HepG2 (cell line): ENCODE results near the gene SPTB. TPM values are rescaled to one million over a fixed set of nuclear protein-coding genes. Genes with fewer than 3 reads are reported as not detected.

Experiments used
- ATAC-seq: fragments of 200-7000 bp; cut with Tn5 transposase; 3 replicates; pipeline ENCODE4 v1.9.1; 2020; ENCODE audit warnings: mild to moderate bottlenecking, moderate library complexity
- BruUV-seq: library from RNA; stranded (reverse); fragments of 400-500 nt; replicated peaks from 2 replicates; lab custom pipeline; 2021; lab: Mats Ljungman, UMichigan
- CTCF ChIA-PET: fragments of 300-600 bp; formaldehyde crosslinking; extraction: SDS; loops from one replicate; lab custom pipeline; 2021; ENCODE audit warnings: low total read pairs, inconsistent platforms, low intra/inter-chr PET ratio; lab: Yijun Ruan, JAX
- POLR2A ChIA-PET: fragments of 350-600 bp; sonication (Branson Sonifier 250); formaldehyde crosslinking; loops from one replicate; lab custom pipeline; 2020; ENCODE audit warnings: antibody characterized with exemption, inconsistent platforms; lab: Yijun Ruan, JAX
- DNase-seq: peaks from one replicate; pipeline ENCODE4 v3.0.0-alpha.2; 2015; ENCODE audit warnings: low spot score
- FAIRE-seq: peaks from 3 replicates; lab custom pipeline; 2011; peaks lifted over from hg19 to GRCh38; lab: Jason Lieb, UNC
- H2AFZ ChIP-seq: one replicate; pipeline ENCODE4 v1.6.1; 2011; ENCODE audit warnings: low read length, inconsistent platforms
- H3K27ac ChIP-seq: fragments of 300-600 bp; 3 replicates; pipeline ENCODE4 v1.8.0; 2011; ENCODE audit warnings: mixed run types, mild to moderate bottlenecking, mixed read lengths, low read length, inconsistent platforms; ENCODE audit not compliant: insufficient read depth; ENCODE audit errors: extremely low read length
- H3K27me3 ChIP-seq, 2 experiments: fragments of 200-600 bp in 1 of 2; 2 replicates in 1 of 2; 3 replicates in 1 of 2; pipeline versions ENCODE4 v1.6.0 to v1.8.0; 2011; ENCODE audit warnings: low read length in 2 of 2, mild to moderate bottlenecking in 2 of 2, moderate library complexity in 2 of 2, inconsistent platforms in 1 of 2; ENCODE audit not compliant: insufficient read depth in 2 of 2, control insufficient read depth in 1 of 2
- H3K36me3 ChIP-seq, 2 experiments: fragments of 200-600 bp in 1 of 2; replicated peaks in 1 of 2; 2 replicates in 1 of 2; 3 replicates in 1 of 2; pipeline versions ENCODE4 v1.5.1 to v1.8.0; 2011; ENCODE audit warnings: low read length in 2 of 2, inconsistent platforms in 1 of 2; ENCODE audit not compliant: insufficient read depth in 2 of 2, control insufficient read depth in 1 of 2
- H3K4me1 ChIP-seq: 2 replicates; pipeline ENCODE4 v1.5.1; 2012; ENCODE audit warnings: low read length, inconsistent platforms; ENCODE audit not compliant: insufficient read depth
- H3K4me2 ChIP-seq: 2 replicates; pipeline ENCODE4 v1.6.0; 2011; ENCODE audit warnings: low read depth, low read length, inconsistent platforms
- H3K4me3 ChIP-seq, 3 experiments: fragments of 200-600 bp in 1 of 3; sonication (generic), shearing (Covaris generic) in 1 of 3; replicated peaks in 1 of 3; 2 replicates each; pipeline ENCODE4 v1.5.1; 2011 to 2016; ENCODE audit warnings: low read length in 3 of 3, inconsistent platforms in 2 of 3, low read depth in 2 of 3, mild to moderate bottlenecking in 2 of 3, control low read depth in 1 of 3, mixed read lengths in 1 of 3; ENCODE audit not compliant: insufficient read depth in 1 of 3
- H3K79me2 ChIP-seq: one replicate; pipeline ENCODE4 v1.6.1; 2011; ENCODE audit warnings: low read length, inconsistent platforms; ENCODE audit not compliant: insufficient read depth
- H3K9ac ChIP-seq: 2 replicates; pipeline ENCODE4 v1.6.0; 2011; ENCODE audit warnings: mild to moderate bottlenecking, low read depth, low read length, inconsistent platforms; ENCODE audit not compliant: insufficient read depth
- H3K9me3 ChIP-seq: 2 replicates; pipeline ENCODE4 v1.5.1; 2012; ENCODE audit warnings: mild to moderate bottlenecking, low read length
- H4K20me1 ChIP-seq: 2 replicates; pipeline ENCODE4 v1.6.0; 2011; ENCODE audit warnings: inconsistent platforms, mild to moderate bottlenecking, low read length, moderate library complexity; ENCODE audit not compliant: insufficient read depth
- KDM2A ChIP-seq: sonication (generic); formaldehyde crosslinking; IDR thresholded peaks from 2 replicates; pipeline ENCODE4 v1.4.0; 2020; ENCODE audit warnings: low read depth, missing genetic modification reagents, borderline replicate concordance
- MED1 ChIP-seq: sonication (generic); formaldehyde crosslinking; IDR thresholded peaks from 2 replicates; pipeline ENCODE4 v1.4.0; 2020; ENCODE audit warnings: missing genetic modification reagents
- RAD21 ChIP-seq: fragments of 450-650 bp; formaldehyde crosslinking; IDR thresholded peaks from 2 replicates; pipeline ENCODE4 v1.5.0; 2020; ENCODE audit warnings: mild to moderate bottlenecking
- SALL1 ChIP-seq: sonication (generic); formaldehyde crosslinking; IDR thresholded peaks from 2 replicates; pipeline ENCODE4 v1.8.0; 2022; ENCODE audit warnings: mild to moderate bottlenecking, missing genetic modification reagents
- SMC3 ChIP-seq: IDR thresholded peaks from 2 replicates; pipeline ENCODE4 v1.6.1; 2011; ENCODE audit warnings: low read length, improper control_type of control experiment
- ZNF747 ChIP-seq: sonication (generic); formaldehyde crosslinking; IDR thresholded peaks from 2 replicates; pipeline ENCODE4 v1.8.1; 2023; ENCODE audit warnings: missing genetic modification reagents, mild to moderate bottlenecking, borderline replicate concordance
- WGBS: methylation state at CpG from one replicate; pipeline ENCODE4 v1.1.6; 2017; ENCODE audit warnings: low lambda C conversion rate; 5-methylcytosine and 5-hydroxymethylcytosine counted together
- in situ Hi-C: cut with HindIII; loops from 2 replicates; pipeline ENCODE4 v1.10.0; 2017; ENCODE audit warnings: low pct_unique_long_range_greater_than_20kb; ENCODE audit not compliant: extremely low pct_ligation_motif_present
- intact Hi-C: fragments of 100-400 bp; cut with micrococcal nuclease; formaldehyde crosslinking; loops from one replicate; pipeline ENCODE4 v1.10.0; 2022; ENCODE audit not compliant: unreplicated experiment
- polyA plus RNA-seq, 8 experiments: library from polyadenylated mRNA; depleted of rRNA in 3 of 8; stranded (reverse) in 7 of 8; unstranded in 1 of 8; fragments of >200 nt; fragmentation: Illumina TruSeq in 4 of 8; extraction: Trizol in 4 of 8; gene quantifications; 2 replicates each; pipeline versions ENCODE4 v1.2.1 to v1.2.3, GENCODE V29; 2011 to 2016; ENCODE audit warnings: low read depth in 4 of 8, missing spikeins in 1 of 8, mixed read lengths in 1 of 8; ENCODE audit not compliant: insufficient read depth in 1 of 8
- total RNA-seq, 5 experiments: library from RNA; depleted of rRNA; stranded (reverse); fragments of >200 nt; fragmentation: Illumina TruSeq; extraction: Trizol; gene quantifications; 2 replicates each; pipeline ENCODE4 v1.2.3, GENCODE V29; 2016; ENCODE audit warnings: low read depth in 1 of 5
- TF ChIP-seq, protein P1 (sequence below): sonication (generic); formaldehyde crosslinking; IDR thresholded peaks from 2 replicates; pipeline ENCODE4 v1.4.0; 2020; ENCODE audit warnings: missing genetic modification reagents, borderline replicate concordance
- TF ChIP-seq, protein P2 (sequence below): sonication (generic); formaldehyde crosslinking; IDR thresholded peaks from 2 replicates; pipeline ENCODE4 v1.5.1; 2020; ENCODE audit warnings: mild to moderate bottlenecking, moderate library complexity, missing genetic modification reagents
- TF ChIP-seq, protein P3 (sequence below): sonication (generic); formaldehyde crosslinking; IDR thresholded peaks from 2 replicates; pipeline ENCODE4 v1.4.0; 2020; ENCODE audit warnings: missing genetic modification reagents, borderline replicate concordance
- TF ChIP-seq, protein P4 (sequence below): sonication (generic); formaldehyde crosslinking; IDR thresholded peaks from 2 replicates; pipeline ENCODE4 v1.5.0; 2020; ENCODE audit warnings: mild to moderate bottlenecking, missing genetic modification reagents, moderate library complexity

Gene SPTB
- total and polyA plus RNA-seq, 2 of the 13 experiments (the other 11 are each of a cell fraction or from before 2014, with no cell fraction given) = 0.01 to 0.02 TPM

DNA sequence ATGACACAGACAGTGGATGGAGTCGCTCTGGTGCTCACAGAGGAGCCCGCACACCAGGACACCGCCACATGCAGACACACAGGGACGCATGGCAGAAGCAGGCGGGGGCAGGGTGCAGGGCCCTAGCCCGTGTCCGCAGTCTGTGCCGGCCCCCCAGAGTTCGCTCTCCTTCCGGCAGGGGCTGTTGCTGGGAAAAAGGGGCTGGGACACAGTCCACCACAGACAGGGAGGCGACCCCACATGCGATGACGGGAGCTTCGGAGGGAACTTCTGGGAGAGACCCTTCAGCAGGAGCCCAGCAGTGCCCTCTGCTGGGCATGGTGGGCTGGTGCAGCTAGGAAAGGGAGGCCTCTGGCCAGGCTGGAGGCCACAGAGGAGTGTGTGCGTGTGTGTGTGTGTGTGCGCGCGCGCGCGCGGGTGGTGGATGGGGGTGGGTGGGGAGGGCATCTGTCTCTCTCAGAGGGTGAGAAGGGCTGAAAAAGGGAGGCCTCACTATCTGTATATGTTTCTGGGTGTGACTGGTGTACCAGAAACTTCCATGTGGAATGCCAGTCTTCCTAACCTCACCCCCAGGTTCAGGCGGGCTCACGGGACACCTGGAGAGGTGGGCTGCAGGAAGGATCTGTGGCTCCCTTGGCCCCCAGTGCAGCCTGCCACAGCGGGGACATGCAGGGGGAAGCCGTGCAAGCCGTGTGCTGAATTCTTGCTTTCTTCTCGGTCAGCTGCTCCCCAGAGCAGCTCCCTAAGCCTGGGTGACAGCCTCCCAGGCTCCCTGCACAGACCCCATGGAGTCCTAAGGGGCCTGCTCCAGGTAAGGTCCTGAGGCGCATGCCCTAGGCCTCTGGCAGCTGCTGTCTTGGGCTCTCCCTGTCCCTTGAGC is 114.8 kb downstream of the SPTB start:
- Histone ChIP-seq H3K27ac (no peak overlapping the region), H4K20me1 (no peaks in the 10 kb centered on the region), H3K4me1 (peaks cover 20% of the 10 kb centered on the region), H2AFZ (no peak overlapping the region), H3K4me3 (peak overlapping the region in 1 of 3 experiments; percentile 50; a peak in 2 of 6 replicates), H3K9me3 (no peaks in the 10 kb centered on the region), H3K79me2 (no peaks in the 10 kb centered on the region), H3K27me3 (peaks cover 4 to 42% of the 10 kb centered on the region in 2 experiments; a peak in 4 of 5 replicates), H3K36me3 (no peaks in the 10 kb centered on the region), H3K9ac (no peak overlapping the region), H3K4me2 (peak overlapping the region; percentile 79)
- DNase-seq (peak; percentile 53), FAIRE-seq (peak; percentile 30), ATAC-seq (peak; percentile 81)
- intact Hi-C loops (loop anchor here (1.0 kb wide), 2 partner anchors 94 to 225 kb away; partner anchors contain the start of gene HSPA2), in situ Hi-C loops (no loop called here)
- WGBS = 12% methylated on average over 17 of the region's 29 CpGs
- ChIA-PET POLR2A (no interaction called here), CTCF (interaction anchor here (5.1 kb wide), 1 partner anchor 93 kb away, joined by 51 read pairs; no protein-coding TSS in a partner anchor)
- BruUV-seq = no TSS peak
- TF ChIP-seq KDM2A (CRISPR knock-in tag) (peak; percentile 57; the same call in 1 of the 2 replicates), ZNF747 (CRISPR knock-in tag) (no peak), SALL1 (CRISPR knock-in tag) (peak; percentile 40; the same call in 1 of the 2 replicates), SMC3 (peak; percentile 44; the same call in 1 of the 2 replicates), MED1 (no peak), RAD21 (CRISPR knock-in tag) (peak; percentile 81)
- TF ChIP-seq, protein P1, sequence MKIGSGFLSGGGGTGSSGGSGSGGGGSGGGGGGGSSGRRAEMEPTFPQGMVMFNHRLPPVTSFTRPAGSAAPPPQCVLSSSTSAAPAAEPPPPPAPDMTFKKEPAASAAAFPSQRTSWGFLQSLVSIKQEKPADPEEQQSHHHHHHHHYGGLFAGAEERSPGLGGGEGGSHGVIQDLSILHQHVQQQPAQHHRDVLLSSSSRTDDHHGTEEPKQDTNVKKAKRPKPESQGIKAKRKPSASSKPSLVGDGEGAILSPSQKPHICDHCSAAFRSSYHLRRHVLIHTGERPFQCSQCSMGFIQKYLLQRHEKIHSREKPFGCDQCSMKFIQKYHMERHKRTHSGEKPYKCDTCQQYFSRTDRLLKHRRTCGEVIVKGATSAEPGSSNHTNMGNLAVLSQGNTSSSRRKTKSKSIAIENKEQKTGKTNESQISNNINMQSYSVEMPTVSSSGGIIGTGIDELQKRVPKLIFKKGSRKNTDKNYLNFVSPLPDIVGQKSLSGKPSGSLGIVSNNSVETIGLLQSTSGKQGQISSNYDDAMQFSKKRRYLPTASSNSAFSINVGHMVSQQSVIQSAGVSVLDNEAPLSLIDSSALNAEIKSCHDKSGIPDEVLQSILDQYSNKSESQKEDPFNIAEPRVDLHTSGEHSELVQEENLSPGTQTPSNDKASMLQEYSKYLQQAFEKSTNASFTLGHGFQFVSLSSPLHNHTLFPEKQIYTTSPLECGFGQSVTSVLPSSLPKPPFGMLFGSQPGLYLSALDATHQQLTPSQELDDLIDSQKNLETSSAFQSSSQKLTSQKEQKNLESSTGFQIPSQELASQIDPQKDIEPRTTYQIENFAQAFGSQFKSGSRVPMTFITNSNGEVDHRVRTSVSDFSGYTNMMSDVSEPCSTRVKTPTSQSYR (CRISPR knock-in tag) = peak; percentile 27; the same call in 1 of the 2 replicates
- TF ChIP-seq, protein P2, sequence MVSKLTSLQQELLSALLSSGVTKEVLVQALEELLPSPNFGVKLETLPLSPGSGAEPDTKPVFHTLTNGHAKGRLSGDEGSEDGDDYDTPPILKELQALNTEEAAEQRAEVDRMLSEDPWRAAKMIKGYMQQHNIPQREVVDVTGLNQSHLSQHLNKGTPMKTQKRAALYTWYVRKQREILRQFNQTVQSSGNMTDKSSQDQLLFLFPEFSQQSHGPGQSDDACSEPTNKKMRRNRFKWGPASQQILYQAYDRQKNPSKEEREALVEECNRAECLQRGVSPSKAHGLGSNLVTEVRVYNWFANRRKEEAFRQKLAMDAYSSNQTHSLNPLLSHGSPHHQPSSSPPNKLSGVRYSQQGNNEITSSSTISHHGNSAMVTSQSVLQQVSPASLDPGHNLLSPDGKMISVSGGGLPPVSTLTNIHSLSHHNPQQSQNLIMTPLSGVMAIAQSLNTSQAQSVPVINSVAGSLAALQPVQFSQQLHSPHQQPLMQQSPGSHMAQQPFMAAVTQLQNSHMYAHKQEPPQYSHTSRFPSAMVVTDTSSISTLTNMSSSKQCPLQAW (CRISPR knock-in tag) = peak; percentile 38; the same call in 1 of the 2 replicates
- TF ChIP-seq, protein P3, sequence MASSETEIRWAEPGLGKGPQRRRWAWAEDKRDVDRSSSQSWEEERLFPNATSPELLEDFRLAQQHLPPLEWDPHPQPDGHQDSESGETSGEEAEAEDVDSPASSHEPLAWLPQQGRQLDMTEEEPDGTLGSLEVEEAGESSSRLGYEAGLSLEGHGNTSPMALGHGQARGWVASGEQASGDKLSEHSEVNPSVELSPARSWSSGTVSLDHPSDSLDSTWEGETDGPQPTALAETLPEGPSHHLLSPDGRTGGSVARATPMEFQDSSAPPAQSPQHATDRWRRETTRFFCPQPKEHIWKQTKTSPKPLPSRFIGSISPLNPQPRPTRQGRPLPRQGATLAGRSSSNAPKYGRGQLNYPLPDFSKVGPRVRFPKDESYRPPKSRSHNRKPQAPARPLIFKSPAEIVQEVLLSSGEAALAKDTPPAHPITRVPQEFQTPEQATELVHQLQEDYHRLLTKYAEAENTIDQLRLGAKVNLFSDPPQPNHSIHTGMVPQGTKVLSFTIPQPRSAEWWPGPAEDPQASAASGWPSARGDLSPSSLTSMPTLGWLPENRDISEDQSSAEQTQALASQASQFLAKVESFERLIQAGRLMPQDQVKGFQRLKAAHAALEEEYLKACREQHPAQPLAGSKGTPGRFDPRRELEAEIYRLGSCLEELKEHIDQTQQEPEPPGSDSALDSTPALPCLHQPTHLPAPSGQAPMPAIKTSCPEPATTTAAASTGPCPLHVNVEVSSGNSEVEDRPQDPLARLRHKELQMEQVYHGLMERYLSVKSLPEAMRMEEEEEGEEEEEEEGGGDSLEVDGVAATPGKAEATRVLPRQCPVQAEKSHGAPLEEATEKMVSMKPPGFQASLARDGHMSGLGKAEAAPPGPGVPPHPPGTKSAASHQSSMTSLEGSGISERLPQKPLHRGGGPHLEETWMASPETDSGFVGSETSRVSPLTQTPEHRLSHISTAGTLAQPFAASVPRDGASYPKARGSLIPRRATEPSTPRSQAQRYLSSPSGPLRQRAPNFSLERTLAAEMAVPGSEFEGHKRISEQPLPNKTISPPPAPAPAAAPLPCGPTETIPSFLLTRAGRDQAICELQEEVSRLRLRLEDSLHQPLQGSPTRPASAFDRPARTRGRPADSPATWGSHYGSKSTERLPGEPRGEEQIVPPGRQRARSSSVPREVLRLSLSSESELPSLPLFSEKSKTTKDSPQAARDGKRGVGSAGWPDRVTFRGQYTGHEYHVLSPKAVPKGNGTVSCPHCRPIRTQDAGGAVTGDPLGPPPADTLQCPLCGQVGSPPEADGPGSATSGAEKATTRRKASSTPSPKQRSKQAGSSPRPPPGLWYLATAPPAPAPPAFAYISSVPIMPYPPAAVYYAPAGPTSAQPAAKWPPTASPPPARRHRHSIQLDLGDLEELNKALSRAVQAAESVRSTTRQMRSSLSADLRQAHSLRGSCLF (CRISPR knock-in tag) = no peak
- TF ChIP-seq, protein P4, sequence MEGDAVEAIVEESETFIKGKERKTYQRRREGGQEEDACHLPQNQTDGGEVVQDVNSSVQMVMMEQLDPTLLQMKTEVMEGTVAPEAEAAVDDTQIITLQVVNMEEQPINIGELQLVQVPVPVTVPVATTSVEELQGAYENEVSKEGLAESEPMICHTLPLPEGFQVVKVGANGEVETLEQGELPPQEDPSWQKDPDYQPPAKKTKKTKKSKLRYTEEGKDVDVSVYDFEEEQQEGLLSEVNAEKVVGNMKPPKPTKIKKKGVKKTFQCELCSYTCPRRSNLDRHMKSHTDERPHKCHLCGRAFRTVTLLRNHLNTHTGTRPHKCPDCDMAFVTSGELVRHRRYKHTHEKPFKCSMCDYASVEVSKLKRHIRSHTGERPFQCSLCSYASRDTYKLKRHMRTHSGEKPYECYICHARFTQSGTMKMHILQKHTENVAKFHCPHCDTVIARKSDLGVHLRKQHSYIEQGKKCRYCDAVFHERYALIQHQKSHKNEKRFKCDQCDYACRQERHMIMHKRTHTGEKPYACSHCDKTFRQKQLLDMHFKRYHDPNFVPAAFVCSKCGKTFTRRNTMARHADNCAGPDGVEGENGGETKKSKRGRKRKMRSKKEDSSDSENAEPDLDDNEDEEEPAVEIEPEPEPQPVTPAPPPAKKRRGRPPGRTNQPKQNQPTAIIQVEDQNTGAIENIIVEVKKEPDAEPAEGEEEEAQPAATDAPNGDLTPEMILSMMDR (CRISPR knock-in tag) = peak; percentile 92
